HG03558 (cell line): ENCODE measurements around the gene NUDT12.

Source experiments
- ATAC-seq: cut with Tn5 transposase; IDR thresholded peaks from one replicate; pipeline ENCODE4 v1.9.1; 2021; ENCODE audit warnings: moderate number of reproducible peaks; ENCODE audit not compliant: unreplicated experiment; ENCODE audit errors: extremely low read depth

Gene NUDT12

GRCh38 chr5:103562453-103563157 is at the start of gene NUDT12:
NUDT12 (minus strand) TSS chr5:103562789; CDS start chr5:103560248, 2,541 bp downstream.
- peak; percentile 86 for ATAC-seq

GRCh38 chr5:103607346-103607745 is 44.8 kb upstream of the NUDT12 start:
- no peak for ATAC-seq

GRCh38 chr5:103605277-103605676 is 42.7 kb upstream of the NUDT12 start:
- no peak for ATAC-seq

- no peak for ATAC-seq
These were observed 39.8 kb upstream of the NUDT12 start for GRCh38 chr5:103602438-103602837.

GRCh38 chr5:103601314-103601713 is 38.7 kb upstream of the NUDT12 start:
- ATAC-seq, result no peak

GRCh38 chr5:103600086-103600485 is 37.5 kb upstream of the NUDT12 start:
- ATAC-seq, result no peak

- ATAC-seq, result no peak
These were observed 36.5 kb upstream of the NUDT12 start for GRCh38 chr5:103598997-103599566.

GRCh38 chr5:103590221-103590620 is 27.6 kb upstream of the NUDT12 start:
- ATAC-seq, result no peak

- no peak for ATAC-seq
These were observed 27.2 kb upstream of the NUDT12 start for GRCh38 chr5:103589776-103590175.

- no peak for ATAC-seq
These were observed 26.8 kb upstream of the NUDT12 start for GRCh38 chr5:103589357-103589756.

GRCh38 chr5:103587185-103587748 is 24.7 kb upstream of the NUDT12 start:
- no peak for ATAC-seq

GRCh38 chr5:103582364-103582763 is 19.8 kb upstream of the NUDT12 start:
- no peak for ATAC-seq

GRCh38 chr5:103573411-103573810 is 10.8 kb upstream of the NUDT12 start:
- ATAC-seq, result no peak

- ATAC-seq, result no peak
These were observed 9.9 kb upstream of the NUDT12 start for GRCh38 chr5:103572454-103572853.

GRCh38 chr5:103571730-103572129 is 9.1 kb upstream of the NUDT12 start:
- no peak for ATAC-seq

- ATAC-seq, result no peak
These were observed 6.9 kb upstream of the NUDT12 start for GRCh38 chr5:103569313-103570060.

- ATAC-seq, result no peak
These were observed 3.1 kb upstream of the NUDT12 start for GRCh38 chr5:103565719-103566118.

- ATAC-seq, result peak; percentile 30
These were observed 720 bp downstream of the NUDT12 start for GRCh38 chr5:103561685-103562452.

- no peak for ATAC-seq
These were observed 1.8 kb downstream of the NUDT12 start for GRCh38 chr5:103560826-103561225.

- ATAC-seq, result no peak
These were observed 15.7 kb downstream of the NUDT12 start for GRCh38 chr5:103546858-103547257.
